Activated CD4-positive, alpha-beta T cell treated with anti-CD3 and anti-CD28 coated beads, Interleukin-2, amount 50 U/mL, for 48 hours (primary cell): ENCODE results near the gene SATB1.

Experiments
- DNase-seq, 2 experiments: peaks; one replicate each; pipeline ENCODE4 v3.0.0-alpha.2; 2020

SATB1 gene

GRCh38 chr3:18428991-18429745 lies 4.0 kb upstream of the SATB1 start:
- DNase-seq: no peak

GRCh38 chr3:18428036-18428435 lies 2.9 kb upstream of the SATB1 start:
- no peak for DNase-seq

- DNase-seq: no peak
Measured at GRCh38 chr3:18426597-18427193, 1.6 kb upstream of the SATB1 start.

DNA sequence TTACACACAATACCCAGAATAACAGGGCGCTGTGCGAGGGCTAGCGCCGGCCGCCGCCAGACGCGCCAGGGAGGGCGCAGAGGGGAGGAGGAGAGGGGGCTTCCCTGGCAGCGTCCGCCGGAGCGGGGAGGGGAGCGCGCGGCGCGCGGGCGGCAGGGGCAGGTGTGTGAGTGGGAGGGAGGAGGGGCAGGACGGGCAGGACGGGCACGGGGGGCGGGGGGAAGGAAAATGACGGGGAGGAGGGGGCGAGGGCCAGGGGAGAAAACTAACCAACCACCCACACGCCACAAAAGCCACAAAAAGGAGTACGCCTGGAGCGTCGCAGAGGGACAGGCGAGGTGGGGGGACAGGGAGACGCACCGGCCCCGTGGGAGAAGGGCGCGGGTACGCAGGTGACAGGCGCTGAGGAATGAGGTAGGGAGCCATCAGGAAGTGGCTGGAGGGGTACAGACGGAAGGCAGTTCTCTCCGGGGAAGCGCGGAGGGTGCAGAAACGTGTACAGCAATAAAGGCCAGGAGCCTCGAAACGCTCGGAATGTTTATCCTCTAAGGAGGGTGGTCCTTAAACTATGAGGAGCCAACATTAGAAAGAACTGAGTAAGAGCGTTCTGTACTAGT lies 610 bp upstream of the SATB1 start:
- peak; percentile 71 to 76 for DNase-seq

- peak in 1 of 2 experiments; percentile 31 for DNase-seq
Measured at GRCh38 chr3:18424213-18424728, 868 bp downstream of the SATB1 start.

DNA sequence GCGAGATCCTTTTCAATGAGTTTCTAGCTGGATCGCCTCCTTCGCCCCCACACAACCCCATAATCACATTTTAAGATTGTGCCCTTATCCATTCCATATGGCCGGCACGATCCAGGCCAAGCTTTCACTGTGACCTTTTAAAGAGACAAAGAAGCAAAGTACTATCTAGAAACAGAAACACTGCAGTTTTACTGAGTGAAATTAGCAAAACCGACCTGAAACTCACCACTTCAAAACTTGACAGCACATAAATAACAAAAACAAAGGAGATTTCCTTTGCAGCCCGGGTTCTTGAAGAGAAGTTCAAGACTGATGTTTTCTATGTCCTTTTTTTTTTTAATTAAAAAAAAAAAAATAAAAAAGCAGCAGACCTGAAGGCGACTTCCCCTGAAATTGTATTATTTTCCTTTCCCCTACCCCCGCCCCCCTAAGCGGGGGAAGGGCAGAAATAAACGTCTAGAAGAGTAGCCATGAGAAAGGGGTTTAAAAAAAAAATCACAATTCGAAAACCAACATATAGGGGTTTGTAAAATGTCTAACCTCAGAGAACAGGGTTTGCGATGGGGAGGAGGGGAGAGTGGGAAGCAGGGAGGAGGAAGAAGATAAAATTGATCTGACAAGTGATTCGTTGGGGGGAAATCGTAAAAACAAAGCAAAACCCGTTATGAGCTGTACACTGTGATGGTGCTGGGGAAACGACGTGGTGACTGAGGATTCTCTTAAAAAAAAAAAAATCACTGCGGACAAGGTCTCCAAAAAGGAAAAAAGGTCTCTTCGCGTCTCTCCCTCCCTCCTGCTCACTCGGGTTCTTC lies 1.5 kb downstream of the SATB1 start:
- DNase-seq: peak; percentile 39 to 58

DNA sequence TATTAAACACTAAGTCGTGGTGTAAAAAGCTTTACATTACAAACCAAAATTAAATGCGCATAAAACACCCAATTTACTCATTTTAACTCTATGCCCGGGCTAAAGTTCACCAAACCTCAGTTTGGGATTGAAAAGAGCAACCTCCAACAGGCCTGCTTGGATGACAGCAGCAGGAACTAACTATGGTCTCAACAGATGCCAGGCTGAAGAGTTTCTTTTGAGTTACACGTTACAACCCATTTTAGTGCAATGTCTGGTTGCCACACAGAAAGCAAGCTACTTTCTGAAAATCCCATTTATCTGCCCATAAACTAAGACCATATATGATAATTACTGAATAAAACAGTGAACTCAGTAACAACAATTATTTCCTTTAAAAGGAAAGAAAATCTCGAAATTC lies 2.2 kb downstream of the SATB1 start:
- no peak for DNase-seq

DNA sequence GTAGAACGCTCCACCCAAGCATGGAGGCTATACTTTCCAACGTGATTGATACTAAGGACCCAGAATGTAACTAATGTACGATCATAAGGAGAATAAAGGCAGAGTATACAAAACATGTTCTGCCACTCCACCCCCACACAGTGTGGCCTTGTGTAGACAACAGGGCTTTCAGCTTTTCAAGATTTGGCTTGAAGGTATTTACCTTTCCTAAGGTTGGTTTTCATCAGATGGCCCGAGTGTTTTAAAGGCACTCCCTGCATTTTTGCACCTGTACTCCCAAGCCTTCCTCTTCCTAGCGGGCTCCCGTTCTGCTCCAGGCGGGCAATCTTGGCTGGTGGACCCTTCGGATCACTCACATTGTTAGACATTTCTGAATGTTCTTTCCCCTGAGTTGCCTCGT lies 4.6 kb downstream of the SATB1 start:
- DNase-seq: no peak

GRCh38 chr3:18419232-18419631 lies 5.9 kb downstream of the SATB1 start:
- no peak for DNase-seq

DNA sequence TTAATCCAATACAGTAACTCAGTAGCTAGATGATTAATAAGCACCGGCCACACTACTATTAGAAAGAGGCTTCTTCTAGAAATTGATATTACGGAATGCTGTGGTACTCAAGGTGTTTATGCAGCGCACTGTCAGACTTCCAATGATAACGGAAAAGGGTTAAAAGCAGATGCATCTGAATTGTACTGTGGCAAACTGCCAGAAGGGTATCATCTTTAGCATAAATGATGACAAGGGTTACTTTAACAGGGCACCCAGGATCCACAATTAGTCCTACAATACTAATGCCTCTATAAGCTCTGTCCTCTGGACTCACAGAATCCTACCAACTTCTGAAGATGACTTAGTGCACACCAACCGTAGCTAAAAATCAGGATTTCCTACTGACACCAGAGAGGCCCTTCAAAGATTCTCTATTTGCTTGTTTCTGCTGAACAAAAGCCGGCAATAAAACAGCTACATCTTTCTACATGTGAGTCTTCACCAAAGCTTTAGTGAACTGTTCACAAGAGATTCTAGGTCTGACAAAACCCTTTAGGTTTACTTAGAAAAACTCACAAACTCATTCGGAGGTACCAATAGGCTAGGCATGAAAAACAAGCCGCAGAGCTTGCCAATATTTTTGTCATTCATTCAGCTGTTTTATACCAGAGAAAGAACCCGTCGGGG lies 7.1 kb downstream of the SATB1 start:
- no peak for DNase-seq

DNA sequence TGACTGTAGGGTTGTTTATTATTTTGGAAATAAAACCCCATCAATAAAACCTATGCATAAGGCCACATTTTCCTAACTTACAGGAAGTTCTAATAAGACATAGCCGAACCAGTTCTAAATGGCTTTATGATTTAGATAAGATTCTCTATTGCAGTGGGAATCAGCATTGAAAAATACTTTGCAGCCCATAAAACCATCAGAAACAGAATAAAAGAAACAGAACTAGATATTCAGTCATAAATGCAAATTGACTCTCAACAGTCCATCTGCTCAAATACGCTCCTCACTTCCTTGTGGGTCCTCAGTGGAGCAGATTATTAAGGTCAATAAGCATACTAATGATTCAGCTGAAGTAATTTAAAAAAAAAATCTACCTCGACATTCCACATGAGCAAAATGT lies 8.8 kb downstream of the SATB1 start:
- DNase-seq: no peak

DNA sequence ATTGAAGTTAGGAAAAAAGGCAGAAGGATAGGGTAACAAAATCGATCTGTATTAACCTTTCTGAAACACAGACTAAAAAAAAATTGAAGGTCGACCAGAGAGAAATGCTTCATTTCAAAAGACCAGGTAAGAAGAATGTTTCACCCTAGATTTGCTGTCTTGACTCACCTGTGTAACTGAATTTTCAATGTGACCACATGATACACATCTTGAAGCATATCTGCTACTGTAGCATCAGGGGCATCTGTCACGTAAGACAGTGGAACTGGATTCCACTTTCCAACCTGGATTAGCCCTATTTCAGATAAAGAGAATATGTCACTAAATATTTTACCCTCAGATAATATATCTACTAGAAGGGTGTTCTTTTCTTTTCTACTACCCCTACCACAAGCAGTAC lies 9.3 kb downstream of the SATB1 start:
- DNase-seq: no peak

- no peak for DNase-seq
Measured at GRCh38 chr3:18415167-18415566, 10.0 kb downstream of the SATB1 start.

DNA sequence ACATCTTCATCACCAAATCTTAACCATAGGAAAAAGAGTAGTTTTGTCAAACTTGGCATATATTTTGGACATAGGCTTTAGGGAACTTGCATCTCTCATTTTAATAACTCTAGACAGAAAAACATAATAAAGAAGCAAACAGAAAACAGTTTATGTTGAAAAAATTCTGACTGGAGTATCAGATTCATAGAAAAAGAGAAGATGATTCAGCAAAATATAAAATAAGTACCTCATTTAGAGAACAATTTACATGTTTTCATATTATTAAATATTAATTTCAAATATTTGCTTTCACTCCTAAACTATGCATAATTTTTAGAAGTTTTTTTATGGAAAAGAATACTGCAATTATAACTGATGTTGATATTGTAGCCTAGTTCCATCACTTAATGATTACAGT lies 12.5 kb downstream of the SATB1 start:
- no peak for DNase-seq

DNA sequence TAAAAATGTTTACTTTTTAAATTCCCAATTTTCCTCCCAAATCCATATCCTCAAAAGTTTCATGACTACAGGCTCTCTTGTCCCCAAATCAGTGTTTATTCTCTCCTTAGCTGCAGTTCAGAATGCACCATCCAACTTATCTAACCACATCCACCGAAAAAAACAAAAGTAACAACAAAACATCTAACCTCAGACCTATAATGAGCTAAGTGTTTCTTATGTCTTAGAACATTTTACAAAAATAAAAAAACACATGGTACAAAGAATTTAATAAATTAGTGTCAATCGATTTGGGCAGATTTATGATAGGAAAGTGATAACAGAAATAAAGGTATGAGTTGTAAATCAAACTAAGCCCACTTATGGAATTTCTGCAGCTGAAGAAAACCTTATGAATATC lies 13.6 kb downstream of the SATB1 start:
- no peak for DNase-seq

DNA sequence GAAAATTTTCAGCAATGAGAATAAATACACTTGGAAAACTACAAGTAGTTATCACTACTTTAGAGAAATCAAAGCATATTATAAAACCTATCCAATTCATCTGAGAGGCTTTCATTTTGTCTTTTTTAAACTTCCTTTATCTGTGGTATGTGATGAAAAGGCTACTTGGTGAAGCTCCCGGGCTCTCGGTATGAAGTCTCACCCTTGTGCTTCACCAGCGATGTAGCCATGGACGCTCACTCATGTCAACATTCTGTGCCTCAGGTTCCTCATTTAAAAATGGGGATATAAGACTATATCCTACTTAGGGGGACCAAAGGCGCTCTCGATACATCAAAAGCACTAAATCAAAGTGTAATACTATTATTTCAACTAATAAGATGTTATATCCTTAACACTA lies 14.9 kb downstream of the SATB1 start:
- DNase-seq: no peak

- DNase-seq: no peak
Measured at GRCh38 chr3:18409266-18409665, 15.9 kb downstream of the SATB1 start.

- DNase-seq: no peak
Measured at GRCh38 chr3:18405141-18405540, 20.0 kb downstream of the SATB1 start.

GRCh38 chr3:18403061-18403460 lies 22.1 kb downstream of the SATB1 start:
- DNase-seq: no peak

DNA sequence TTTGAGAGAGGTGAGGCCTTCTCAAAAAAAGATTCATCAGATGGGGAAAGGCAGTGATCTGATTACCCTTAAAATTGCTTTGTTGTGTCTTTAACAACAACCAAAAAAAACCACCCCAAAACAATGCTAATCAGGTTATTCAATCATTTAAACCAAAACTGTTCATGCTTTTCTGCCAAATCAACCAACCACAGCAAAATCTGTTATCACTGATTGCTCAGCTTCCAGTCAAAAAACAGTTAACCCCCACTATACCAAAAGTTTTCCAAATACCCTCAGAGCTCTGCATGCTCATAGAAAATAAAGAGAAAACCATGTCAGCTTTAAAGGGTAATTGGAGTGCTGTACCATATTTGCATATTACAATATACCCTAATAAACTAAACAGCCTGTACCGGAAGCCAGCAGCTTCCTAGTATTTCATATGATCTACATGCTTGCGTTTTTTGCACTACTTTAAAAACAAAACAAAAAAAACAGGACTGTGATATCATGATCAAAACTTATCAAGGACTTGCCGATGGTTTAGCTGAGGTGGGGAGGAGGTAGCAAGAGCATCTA lies 22.8 kb downstream of the SATB1 start:
- no peak for DNase-seq

DNA sequence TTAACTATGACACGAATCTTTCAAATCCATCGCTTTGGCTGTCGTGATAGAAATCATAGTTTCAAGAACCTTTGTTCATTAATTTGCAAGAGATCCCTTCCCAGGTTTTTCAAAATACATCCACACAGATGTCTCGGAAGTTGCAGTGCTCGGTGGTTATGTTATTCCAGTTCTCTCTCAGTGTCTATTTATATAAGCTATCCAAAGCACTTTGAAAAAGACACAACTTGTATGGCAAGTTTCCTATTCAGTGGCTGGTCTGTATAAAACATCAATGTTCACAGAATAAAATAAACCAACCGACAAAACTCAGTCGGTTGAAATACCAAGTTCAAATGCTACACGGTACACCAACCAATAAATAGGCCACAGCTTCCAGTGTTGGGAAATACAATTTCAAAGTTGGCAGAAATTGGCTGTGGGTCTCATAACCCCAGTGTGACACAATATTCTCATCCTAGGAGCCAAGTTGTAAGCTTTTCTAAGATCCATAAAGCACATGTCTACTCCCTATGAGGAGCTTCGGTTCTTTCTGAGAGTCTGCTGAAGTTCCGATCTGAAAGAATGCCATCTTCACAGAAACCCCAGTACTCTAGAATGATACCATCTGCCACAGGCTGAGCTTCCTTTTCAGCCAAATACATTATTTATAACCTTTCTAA lies 23.7 kb downstream of the SATB1 start:
- DNase-seq: no peak

GRCh38 chr3:18398448-18398847 lies 26.7 kb downstream of the SATB1 start:
- DNase-seq: no peak
